Measurements from ENCODE around the gene SIGMAR1.

SIGMAR1 gene

DNA sequence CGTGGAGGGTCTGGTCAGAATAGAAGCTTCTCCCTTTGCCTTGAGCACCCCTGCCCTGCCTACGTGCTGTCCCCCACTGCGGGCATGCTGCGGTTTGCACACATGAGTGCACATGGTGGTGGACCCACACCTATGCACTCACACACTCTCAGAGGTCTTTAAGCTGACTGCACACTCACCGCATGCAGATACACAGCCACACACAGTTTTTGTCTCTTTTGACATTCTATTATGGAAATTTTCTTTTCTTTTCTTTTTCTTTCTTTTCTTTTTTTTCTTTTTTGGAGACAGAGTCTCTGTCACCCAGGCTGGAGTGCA is 8.1 kb downstream of the SIGMAR1 start:
- Histone ChIP-seq H4K20me1 (ENCODE audit: insufficient read depth, low read length) (no peaks in the 10 kb centered on the region), H2AFZ (ENCODE audit: low read length) (no peak overlapping the region), H3K9ac (ENCODE audit: low read length) (no peak overlapping the region), H3K9me3 (replicated peaks; ENCODE audit: insufficient read depth, low read length) (no peaks in the 10 kb centered on the region), H3K4me2 (ENCODE audit: low read depth, low read length) (peak overlapping the region; percentile 81), H3K9me2 (replicated peaks; ENCODE audit: insufficient read depth, low read length) (no peaks in the 10 kb centered on the region), H3K27ac (ENCODE audit: low read length) (no peak overlapping the region), H3F3A (ENCODE audit: insufficient read depth, low read length) (peaks cover 4% of the 10 kb centered on the region; the same call in 1 of the 2 replicates), H3K36me3 (replicated peaks; ENCODE audit: insufficient read depth, low read length) (no peaks in the 10 kb centered on the region), H3K27me3 (replicated peaks; ENCODE audit: insufficient read depth, low read length) (peaks cover 66% of the 10 kb centered on the region), H3K79me2 (ENCODE audit: low read length) (no peaks in the 10 kb centered on the region), H3K4me3 (ENCODE audit: low read length) (0 out of 2 replicates have a peak overlapping the region, but pooled peaks have one; percentile 43), H3K4me1 (ENCODE audit: low read length) (0 out of 2 replicates have a peak, but pooled peaks cover 4% of the 10 kb centered on the region)
- DNase-seq, result no peak
- TF ChIP-seq, protein P1, sequence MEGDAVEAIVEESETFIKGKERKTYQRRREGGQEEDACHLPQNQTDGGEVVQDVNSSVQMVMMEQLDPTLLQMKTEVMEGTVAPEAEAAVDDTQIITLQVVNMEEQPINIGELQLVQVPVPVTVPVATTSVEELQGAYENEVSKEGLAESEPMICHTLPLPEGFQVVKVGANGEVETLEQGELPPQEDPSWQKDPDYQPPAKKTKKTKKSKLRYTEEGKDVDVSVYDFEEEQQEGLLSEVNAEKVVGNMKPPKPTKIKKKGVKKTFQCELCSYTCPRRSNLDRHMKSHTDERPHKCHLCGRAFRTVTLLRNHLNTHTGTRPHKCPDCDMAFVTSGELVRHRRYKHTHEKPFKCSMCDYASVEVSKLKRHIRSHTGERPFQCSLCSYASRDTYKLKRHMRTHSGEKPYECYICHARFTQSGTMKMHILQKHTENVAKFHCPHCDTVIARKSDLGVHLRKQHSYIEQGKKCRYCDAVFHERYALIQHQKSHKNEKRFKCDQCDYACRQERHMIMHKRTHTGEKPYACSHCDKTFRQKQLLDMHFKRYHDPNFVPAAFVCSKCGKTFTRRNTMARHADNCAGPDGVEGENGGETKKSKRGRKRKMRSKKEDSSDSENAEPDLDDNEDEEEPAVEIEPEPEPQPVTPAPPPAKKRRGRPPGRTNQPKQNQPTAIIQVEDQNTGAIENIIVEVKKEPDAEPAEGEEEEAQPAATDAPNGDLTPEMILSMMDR (IDR thresholded peaks at IDR 0.05; ENCODE audit: low read length), result no peak
- no peak for TF ChIP-seq EZH2phosphoT487 (IDR thresholded peaks at IDR 0.05; ENCODE audit: low read length)
- TF ChIP-seq EZH2 (optimal IDR thresholded peaks at IDR 0.05; ENCODE audit: low read depth, low read length), result no peak

DNA sequence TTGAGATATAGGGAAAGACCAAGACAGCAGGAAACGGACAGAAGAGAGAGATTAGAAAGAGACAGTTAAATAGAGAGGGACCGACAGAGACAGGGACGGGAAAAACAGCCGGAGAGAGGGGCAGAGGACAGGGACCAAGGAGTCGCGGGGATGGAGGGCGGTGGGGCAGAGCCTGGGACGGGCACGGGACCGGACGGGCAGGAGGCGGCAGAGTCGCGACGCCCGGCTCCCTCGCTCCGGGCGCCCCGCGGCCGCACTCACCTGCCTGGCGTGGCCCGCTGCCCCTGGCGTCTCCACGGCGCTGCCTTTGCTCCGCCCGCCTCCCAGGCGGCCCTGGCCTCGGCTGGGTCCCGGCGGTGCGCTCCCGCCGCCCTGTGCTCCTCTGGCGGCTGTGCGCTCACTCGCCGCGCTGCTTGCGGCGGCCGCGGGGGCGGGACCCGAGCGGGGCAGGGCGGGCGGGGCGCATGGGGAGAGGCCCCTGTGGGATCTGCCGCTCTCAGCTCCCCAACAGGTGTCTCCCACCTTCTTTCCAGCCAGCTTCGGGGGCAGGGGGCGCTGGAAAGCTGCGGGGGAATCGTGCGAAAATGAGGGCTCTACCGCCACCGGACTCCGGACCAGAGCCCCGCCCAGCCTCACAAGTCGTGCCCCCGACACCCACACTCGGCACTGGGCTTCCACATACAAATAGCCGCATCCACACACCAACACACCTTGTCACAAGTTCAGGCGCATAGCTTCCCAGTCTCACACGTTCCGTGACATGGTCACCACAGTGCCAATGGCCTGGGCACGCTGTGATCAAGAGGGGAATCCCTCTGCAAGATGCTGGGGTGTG is 8.7 kb downstream of the SIGMAR1 start, which contains the start of gene ARID3C:
ARID3C (minus strand) TSS at position 411 of the 835 bp plus-strand sequence. CDS start 1,052 bp downstream, outside the sequence.
- Histone ChIP-seq H3K27me3 (replicated peaks; ENCODE audit: insufficient read depth, low read length) (peaks cover 71% of the 10 kb centered on the region), H3F3A (ENCODE audit: insufficient read depth, low read length) (no peaks in the 10 kb centered on the region), H4K20me1 (ENCODE audit: insufficient read depth, low read length) (no peaks in the 10 kb centered on the region), H3K79me2 (ENCODE audit: low read length) (no peaks in the 10 kb centered on the region), H3K9me2 (replicated peaks; ENCODE audit: insufficient read depth, low read length) (no peaks in the 10 kb centered on the region), H3K36me3 (replicated peaks; ENCODE audit: insufficient read depth, low read length) (no peaks in the 10 kb centered on the region), H3K4me3 (ENCODE audit: low read length) (peak within 1 kb of the TSS; percentile 43), H3K4me2 (ENCODE audit: low read depth, low read length) (peak within 1 kb of the TSS; percentile 81), H2AFZ (ENCODE audit: low read length) (peak within 1 kb of the TSS; percentile 30; the same call in 1 of the 2 replicates), H3K9me3 (replicated peaks; ENCODE audit: insufficient read depth, low read length) (no peaks in the 10 kb centered on the region), H3K27ac (ENCODE audit: low read length) (no peak within 1 kb of the TSS), H3K9ac (ENCODE audit: low read length) (no peak within 1 kb of the TSS; the same call in 1 of the 2 replicates), H3K4me1 (ENCODE audit: low read length) (0 out of 2 replicates have a peak, but pooled peaks cover 4% of the 10 kb centered on the region)
- peak; percentile 48 for DNase-seq
- TF ChIP-seq EZH2 (optimal IDR thresholded peaks at IDR 0.05; ENCODE audit: low read depth, low read length) (no peak), EZH2phosphoT487 (IDR thresholded peaks at IDR 0.05; ENCODE audit: low read length) (no peak)

DNA sequence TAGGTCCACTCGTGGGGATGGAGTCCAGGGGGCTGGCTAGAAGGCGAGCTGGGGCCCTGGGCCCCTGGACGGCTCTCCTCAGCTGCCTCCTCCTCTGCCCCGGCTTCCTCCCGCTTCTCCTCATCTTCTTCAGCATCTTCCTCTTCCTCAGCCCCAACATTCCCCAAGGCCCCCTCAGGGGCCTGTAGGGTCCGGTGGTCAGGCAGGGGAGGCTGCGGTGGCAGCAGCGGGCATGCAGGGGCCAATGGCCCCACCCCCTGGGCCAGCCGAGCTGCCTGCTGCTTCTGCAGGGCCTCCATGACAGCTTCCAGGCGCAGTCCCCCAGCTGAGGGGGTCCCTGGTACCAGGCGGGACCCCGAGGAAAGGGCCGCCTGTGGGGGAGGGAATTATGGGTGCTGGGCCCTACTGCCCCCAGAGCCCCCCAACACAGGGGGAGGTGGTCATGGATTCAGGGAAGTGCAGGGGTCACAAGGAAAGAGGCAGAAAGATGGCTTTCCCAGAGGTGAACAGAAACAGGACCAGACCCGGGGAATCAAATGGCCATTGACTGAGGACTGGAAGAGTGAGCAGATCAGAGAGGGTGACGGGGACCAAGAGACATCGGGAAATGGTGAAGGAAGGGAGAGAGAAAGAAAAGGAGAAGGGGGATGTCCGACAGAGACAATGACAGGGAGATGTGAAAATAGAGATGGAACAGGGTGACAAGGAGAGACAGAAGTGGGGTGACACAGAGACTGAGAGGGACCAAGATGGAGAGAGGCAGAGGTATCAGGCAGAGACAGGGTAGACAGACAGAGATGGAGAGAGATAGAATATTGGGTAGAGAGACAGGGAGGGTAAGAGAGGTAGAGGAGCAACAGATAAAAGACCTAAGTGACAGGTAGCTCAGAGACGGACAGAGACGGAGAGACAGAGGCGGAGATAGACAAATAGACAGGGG is 9.6 kb downstream of the SIGMAR1 start:
- 0 out of 2 replicates have a peak, but pooled peaks cover 4% of the 10 kb centered on the region for H3K4me1 ChIP-seq (ENCODE audit: low read length)
- TF ChIP-seq, protein P1 (IDR thresholded peaks at IDR 0.05; ENCODE audit: low read length), result no peak
- TF ChIP-seq EZH2phosphoT487 (IDR thresholded peaks at IDR 0.05; ENCODE audit: low read length) (no peak), EZH2 (optimal IDR thresholded peaks at IDR 0.05; ENCODE audit: low read depth, low read length) (no peak)
- no peaks in the 10 kb centered on the region for H3K79me2 ChIP-seq (ENCODE audit: low read length)
- peak overlapping the region; percentile 30; the same call in 1 of the 2 replicates for H2AFZ ChIP-seq (ENCODE audit: low read length)
- peak overlapping the region; percentile 36 for H3K4me3 ChIP-seq (ENCODE audit: low read length)
- H3K36me3 ChIP-seq (replicated peaks; ENCODE audit: insufficient read depth, low read length), result no peaks in the 10 kb centered on the region
- no peaks in the 10 kb centered on the region for H4K20me1 ChIP-seq (ENCODE audit: insufficient read depth, low read length)
- DNase-seq, result no peak
- no peaks in the 10 kb centered on the region for H3K9me3 ChIP-seq (replicated peaks; ENCODE audit: insufficient read depth, low read length)
- H3K4me2 ChIP-seq (ENCODE audit: low read depth, low read length), result peak overlapping the region; percentile 72
- H3K9me2 ChIP-seq (replicated peaks; ENCODE audit: insufficient read depth, low read length), result no peaks in the 10 kb centered on the region
- no peak overlapping the region; the same call in 1 of the 2 replicates for H3K9ac ChIP-seq (ENCODE audit: low read length)
- no peaks in the 10 kb centered on the region for H3F3A ChIP-seq (ENCODE audit: insufficient read depth, low read length)
- H3K27ac ChIP-seq (ENCODE audit: low read length), result no peak overlapping the region
- H3K27me3 ChIP-seq (replicated peaks; ENCODE audit: insufficient read depth, low read length), result peaks cover 80% of the 10 kb centered on the region

Data from MM.1S (cell line).